Measurements from ENCODE around the gene CPTP.
A peak's percentile ranks its signal among the peaks of the same experiment; 100 is the strongest.

CPTP gene

DNA sequence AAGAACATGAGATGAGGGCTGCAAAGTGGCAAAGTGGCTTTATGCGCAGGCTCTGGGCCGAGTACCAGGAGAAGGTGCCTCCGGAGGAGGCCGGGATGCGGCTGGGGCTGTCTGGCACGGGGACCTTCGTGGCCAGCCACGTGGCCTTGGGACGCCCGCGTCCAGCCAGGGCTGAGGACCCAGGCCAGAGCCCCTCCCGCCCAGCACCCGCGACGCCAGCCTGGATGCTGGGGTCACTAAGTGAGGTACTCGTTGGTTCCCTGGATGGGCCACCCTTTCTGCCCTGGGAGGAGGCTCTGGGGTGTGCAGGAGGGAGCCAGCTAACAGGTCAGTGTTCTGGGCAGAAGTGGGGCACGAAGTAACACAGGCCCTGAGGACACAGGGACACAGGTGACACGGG is 31.8 kb upstream of the CPTP start:
- no peak for DNase-seq

- no peak for DNase-seq
Observed at GRCh38 chr1:1293263-1294249, 31.0 kb upstream of the CPTP start.

- DNase-seq: no peak
Observed at GRCh38 chr1:1294250-1294890, 30.2 kb upstream of the CPTP start.

GRCh38 chr1:1295154-1295923 is 29.3 kb upstream of the CPTP start:
- DNase-seq: no peak

GRCh38 chr1:1296070-1297061 is 28.2 kb upstream of the CPTP start:
- DNase-seq: no peak

DNA sequence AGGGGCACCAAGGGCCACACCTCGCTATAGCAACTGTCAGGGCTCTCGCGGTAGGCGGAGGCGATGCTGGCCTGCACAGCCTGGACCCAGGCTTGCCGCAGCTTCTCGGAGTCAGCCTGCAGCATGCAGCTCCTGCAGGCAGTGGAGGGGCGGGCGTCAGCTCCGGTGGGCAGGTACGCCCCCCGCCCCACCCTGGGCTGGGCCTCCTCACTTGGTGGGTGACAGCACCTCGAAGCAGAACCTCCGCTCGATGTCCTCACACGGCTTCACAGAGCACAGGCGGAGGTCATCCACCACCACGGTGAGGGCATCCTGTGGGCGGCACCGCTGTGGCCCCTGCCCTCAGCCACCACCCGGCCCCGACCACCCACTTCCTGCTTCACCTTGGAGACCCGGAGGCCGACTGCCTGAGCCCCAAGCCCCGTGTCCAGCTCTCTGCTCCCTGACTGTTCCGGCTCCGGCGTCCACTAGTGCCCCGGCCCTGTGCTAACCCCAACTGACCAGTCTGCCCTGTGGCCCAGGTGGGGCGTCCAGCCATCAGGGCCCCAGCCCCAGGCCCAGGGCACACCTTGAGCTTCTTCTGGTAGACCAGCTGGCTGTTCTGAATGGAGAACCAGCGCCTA is 26.7 kb upstream of the CPTP start:
- DNase-seq: no peak

DNA sequence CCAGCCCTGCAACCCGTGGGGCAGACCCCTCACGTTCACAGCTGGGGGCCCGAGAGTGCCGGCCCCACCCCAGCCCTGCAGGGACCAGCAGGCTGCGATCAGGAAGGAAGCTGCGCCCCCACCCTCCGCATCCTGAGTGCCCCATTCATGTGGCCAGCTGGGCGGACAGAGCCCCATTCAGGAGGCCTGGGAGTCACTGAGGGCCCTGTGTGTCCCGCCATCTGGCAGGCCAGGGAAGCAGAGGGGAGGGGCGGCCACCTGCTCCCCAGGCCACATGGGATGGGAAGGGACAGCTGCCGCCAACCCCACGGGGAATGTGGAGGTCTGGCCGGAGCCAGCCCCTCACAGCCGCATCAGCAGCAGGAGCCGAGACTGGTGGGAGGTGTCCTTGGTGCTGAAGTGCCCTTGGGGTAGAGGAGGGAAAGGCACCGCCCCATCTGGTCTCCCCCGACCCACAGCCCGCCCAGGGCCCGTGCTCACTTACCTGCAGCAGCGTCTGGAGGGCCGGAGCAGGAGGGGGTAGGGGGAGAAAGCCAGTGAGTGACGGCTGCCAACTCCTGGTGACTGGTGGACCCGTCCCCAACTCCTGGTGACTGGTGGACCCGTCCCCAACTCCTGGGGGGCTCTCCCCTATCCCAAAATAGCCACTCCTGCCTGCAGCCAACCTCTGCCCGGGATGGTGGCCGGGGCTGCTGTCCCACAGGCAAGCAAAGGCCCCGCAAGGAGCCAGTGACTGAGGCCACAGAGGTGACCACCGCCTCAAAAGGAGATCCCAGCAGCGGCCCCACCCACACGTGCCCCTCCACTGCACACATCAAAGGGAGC is 25.5 kb upstream of the CPTP start:
- DNase-seq: no peak

- DNase-seq: no peak
Observed at GRCh38 chr1:1299686-1300351, 24.8 kb upstream of the CPTP start.

DNA sequence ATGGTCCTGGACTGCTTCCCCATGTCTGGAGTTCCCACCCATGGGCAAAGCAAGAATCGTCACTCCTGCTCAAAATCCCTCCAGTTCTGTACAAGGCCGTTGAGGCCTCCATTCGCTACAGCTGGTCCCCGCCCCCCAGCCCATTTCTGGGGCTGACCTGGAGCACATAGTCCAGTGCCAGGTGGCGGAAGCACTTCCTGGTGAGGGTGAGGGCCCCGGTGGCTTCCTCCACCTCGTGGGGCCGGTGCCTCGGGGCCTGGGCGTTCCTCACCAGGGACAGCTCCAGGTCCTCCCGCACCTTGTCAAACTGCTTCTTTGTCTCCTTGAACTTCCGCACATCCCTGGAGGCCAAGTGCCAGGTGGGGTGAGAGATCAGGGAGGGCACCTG is 24.3 kb upstream of the CPTP start:
- DNase-seq: no peak

- DNase-seq: no peak
Observed at GRCh38 chr1:1302006-1302430, 22.6 kb upstream of the CPTP start.

DNA sequence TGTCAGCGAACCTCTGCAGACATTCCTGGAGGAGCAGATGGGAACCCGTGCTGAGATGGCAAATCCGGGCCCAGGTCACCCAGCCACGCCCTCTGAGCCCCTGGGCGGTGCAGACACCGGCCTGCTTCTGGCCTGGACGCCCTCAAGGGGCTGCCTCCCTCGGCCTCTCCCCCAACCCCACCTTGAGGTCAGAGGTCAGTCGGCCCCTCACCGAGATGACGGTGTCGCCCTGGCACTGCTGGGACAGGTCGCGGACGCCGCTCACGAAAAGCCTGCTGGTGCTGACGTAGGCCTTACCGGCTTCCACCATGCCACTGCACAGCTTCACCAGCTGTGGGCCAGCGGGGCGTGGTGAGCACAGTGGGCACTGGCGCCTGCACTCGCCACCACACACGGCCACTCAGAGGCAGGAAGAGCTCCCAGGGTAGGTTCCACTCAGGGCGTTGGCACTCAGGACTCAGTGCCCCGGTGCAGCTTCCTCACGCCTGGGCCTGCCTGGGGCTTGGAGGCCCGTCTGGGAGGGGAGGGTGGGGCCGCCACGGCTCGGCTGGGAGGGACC is 21.6 kb upstream of the CPTP start:
- DNase-seq: no peak

GRCh38 chr1:1303736-1304135 is 20.9 kb upstream of the CPTP start:
- DNase-seq: no peak

DNA sequence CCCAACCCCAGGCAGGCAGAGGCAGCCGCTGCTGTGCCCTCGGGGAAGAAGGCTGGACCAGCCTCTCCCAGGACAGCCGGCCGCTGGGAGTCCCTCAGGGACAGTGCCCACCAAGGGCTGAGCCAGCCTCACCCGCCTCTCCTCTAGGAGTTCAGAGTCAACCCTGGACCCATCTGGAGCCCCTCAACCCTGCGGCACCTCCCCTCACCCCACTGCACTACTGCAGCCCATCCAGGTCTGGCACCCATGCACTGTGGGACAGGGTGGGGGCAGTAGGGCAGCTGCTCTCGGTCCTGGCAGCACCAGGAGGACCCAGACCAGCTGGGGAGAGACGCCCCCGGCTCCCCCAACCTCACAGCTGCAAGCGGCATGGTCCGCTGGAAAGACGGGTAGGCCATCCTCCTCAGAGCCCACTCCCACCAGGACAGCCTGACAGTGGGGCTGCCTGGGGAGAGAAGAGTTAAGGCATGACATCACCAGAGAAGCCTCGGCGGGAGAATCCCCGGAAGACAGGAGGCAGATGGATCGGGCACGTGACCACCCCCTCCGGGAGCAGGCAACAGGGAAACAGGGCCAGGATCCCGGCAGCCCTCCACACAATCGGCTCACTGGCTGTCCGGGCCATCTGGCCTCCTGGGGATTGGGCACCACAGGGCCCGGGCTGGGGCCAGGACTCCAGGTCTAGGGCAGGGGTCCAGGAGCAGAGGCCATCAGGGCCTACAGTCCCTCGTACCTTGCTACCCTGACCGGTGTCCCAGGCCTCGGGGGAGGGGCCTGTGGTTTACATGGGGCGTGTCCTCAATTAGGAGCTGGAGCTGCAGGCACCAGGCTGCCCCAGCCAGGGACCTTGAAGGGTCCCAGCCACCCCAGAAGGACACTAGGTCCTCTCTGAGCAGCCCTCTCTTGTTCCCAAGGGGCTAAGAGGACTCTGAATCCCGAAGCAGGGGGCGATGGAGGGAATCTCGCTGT is 20.0 kb upstream of the CPTP start:
- DNase-seq: no peak

- DNase-seq: peak; percentile 49 to 68
Observed at GRCh38 chr1:1305300-1306069, 19.1 kb upstream of the CPTP start.

- no peak for DNase-seq
Observed at GRCh38 chr1:1306070-1306660, 18.4 kb upstream of the CPTP start.

DNA sequence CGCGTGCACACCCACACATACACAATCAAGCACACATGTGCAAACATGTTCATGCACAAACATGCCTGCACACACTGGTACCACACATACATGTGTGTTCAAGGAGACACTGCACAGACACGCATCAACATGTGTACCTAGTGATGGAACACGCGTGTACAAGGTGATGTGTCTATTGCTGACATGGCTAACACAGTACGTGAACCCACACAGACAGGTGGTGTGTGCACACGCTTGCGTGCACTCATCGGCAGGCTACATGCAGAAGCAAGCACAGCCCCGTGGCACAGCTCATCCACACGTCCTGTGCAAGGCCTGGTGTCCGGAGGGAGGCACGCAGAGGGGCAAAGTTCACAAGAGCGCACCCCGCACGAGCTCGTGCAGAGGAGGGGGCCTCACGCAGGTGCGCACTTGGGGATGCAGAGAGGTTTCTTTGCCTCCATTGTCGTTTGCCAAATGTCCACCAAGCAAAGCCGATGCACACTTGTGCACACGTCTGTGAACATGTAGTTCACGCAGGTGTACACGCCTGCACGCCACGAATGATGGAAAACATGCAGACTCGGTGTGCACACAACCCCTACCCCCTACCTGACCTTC is 17.8 kb upstream of the CPTP start:
- DNase-seq: no peak

Data from bone marrow (tissue), 2 donors.